ENCODE results near the gene MASP2. TPM values are rescaled to one million over a fixed set of nuclear protein-coding genes. Genes with fewer than 3 reads are reported as not detected.
A peak's percentile ranks its signal among the peaks of the same experiment; 100 is the strongest.

MASP2 gene
- polyA plus RNA-seq, 1 of the 3 experiments (the other 2 are of a cell fraction), result not detected

- Histone ChIP-seq H3K79me2 (ENCODE audit: insufficient read depth) (peaks cover 20% of the 10 kb centered on the region), H3K9me3 (no peaks in the 10 kb centered on the region), H3K4me2 (no peak overlapping the region), H3K4me3 (ENCODE audit: low read depth in 2 of 2, low read length in 1 of 2) (no peak overlapping the region), H3F3A (replicated peaks; ENCODE audit: insufficient read depth) (no peaks in the 10 kb centered on the region), H3K9me2 (no peaks in the 10 kb centered on the region), H3K27ac (ENCODE audit: low read depth in 2 of 2, low read length in 1 of 2) (0 out of 4 replicates have a peak overlapping the region, but pooled peaks of 1 of the 2 experiments have one; percentile 6), H3K4me1 (ENCODE audit: control insufficient read depth in 1 of 2, insufficient read depth in 2 of 2, low read depth in 1 of 2, low read length in 1 of 2) (peaks cover 0 to 26% of the 10 kb centered on the region in 2 experiments; a peak in 1 of 4 replicates), H3K36me3 (replicated peaks in 1 of 2; ENCODE audit: control insufficient read depth in 1 of 2, insufficient read depth in 2 of 2, low read length in 1 of 2) (peaks cover 0 to 17% of the 10 kb centered on the region in 2 experiments), H3K9ac (no peak overlapping the region), H4K20me1 (ENCODE audit: insufficient read depth) (peaks cover 4% of the 10 kb centered on the region; the same call in 1 of the 2 replicates), H3K27me3 (ENCODE audit: insufficient read depth) (no peaks in the 10 kb centered on the region), H2AFZ (ENCODE audit: low read depth) (no peak overlapping the region)
- no peak for DNase-seq
- ChIA-PET POLR2A (no interaction called here), CTCF (interaction anchor here (1.4 to 10.0 kb wide), 2 partner anchors 16 to 591 kb away, joined by 4 to 118 read pairs; no protein-coding TSS in a partner anchor)
- TF ChIP-seq YY1 (IDR thresholded peaks at IDR 0.05; ENCODE audit: low read depth), result no peak
- 100% methylated on average over 2 of the region's 22 CpGs for WGBS (ENCODE audit: low lambda C conversion rate)
Observed at GRCh38 chr1:11054666-11055065, 7.6 kb upstream of the MASP2 start.

DNA sequence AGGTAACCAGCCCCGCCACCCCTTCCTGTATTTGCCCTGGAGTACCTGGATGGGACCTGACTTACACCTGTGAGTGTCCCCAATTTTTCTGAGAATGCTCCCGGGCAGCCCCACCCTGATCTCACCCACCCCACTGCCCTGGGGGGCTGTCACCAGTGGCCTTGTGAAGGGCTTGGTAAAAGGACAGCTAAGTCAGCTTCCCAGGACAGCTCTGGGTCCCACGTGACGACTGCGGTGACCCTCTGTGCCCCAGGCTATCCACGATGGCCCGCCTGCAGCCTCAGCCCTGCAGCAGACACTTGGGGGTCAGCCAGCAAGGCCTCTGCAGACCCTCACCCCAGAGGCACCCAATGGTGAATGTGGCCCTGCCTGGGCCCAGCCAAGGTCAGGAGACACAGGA, 7.1 kb upstream of the MASP2 start:
- H3K9me2 ChIP-seq, result no peaks in the 10 kb centered on the region
- no peak overlapping the region for H2AFZ ChIP-seq (ENCODE audit: low read depth)
- peaks cover 15% of the 10 kb centered on the region for H3K79me2 ChIP-seq (ENCODE audit: insufficient read depth)
- no peak for TF ChIP-seq YY1 (IDR thresholded peaks at IDR 0.05; ENCODE audit: low read depth)
- no peak for TF ChIP-seq ELF1 (IDR thresholded peaks at IDR 0.05)
- TF ChIP-seq TAF1 (IDR thresholded peaks at IDR 0.05; ENCODE audit: borderline replicate concordance, low read depth, low read length), result no peak
- TF ChIP-seq EZH2phosphoT487 (IDR thresholded peaks at IDR 0.05; ENCODE audit: borderline replicate concordance, low read depth), result no peak
- no peak for TF ChIP-seq FOSL2 (IDR thresholded peaks at IDR 0.05; ENCODE audit: borderline replicate concordance, low read depth)
- TF ChIP-seq REST (IDR thresholded peaks at IDR 0.05; ENCODE audit: low read depth, low read length), result no peak
- no peak for TF ChIP-seq RCOR1 (IDR thresholded peaks at IDR 0.05; ENCODE audit: low read length)
- TF ChIP-seq FOXM1 (IDR thresholded peaks at IDR 0.05; ENCODE audit: low read depth), result no peak
- TF ChIP-seq USF1 (IDR thresholded peaks at IDR 0.05; ENCODE audit: borderline replicate concordance, low read depth), result no peak
- no peak for TF ChIP-seq FOXJ3 (CRISPR knock-in tag; IDR thresholded peaks at IDR 0.05)
- no peak for TF ChIP-seq TCF12 (IDR thresholded peaks at IDR 0.05)
- no peak for TF ChIP-seq CHD2 (IDR thresholded peaks at IDR 0.05; ENCODE audit: low read length, partially characterized antibody)
- TF ChIP-seq RFX5 (IDR thresholded peaks at IDR 0.05; ENCODE audit: low read length), result no peak
- TF ChIP-seq GABPA (IDR thresholded peaks at IDR 0.05; ENCODE audit: low read depth), result no peak
- no peak for TF ChIP-seq MAX (IDR thresholded peaks at IDR 0.05; ENCODE audit: low read depth)
- TF ChIP-seq CTCF (IDR thresholded peaks at IDR 0.05), result no peak
- TF ChIP-seq, protein P1, sequence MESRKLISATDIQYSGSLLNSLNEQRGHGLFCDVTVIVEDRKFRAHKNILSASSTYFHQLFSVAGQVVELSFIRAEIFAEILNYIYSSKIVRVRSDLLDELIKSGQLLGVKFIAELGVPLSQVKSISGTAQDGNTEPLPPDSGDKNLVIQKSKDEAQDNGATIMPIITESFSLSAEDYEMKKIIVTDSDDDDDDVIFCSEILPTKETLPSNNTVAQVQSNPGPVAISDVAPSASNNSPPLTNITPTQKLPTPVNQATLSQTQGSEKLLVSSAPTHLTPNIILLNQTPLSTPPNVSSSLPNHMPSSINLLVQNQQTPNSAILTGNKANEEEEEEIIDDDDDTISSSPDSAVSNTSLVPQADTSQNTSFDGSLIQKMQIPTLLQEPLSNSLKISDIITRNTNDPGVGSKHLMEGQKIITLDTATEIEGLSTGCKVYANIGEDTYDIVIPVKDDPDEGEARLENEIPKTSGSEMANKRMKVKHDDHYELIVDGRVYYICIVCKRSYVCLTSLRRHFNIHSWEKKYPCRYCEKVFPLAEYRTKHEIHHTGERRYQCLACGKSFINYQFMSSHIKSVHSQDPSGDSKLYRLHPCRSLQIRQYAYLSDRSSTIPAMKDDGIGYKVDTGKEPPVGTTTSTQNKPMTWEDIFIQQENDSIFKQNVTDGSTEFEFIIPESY (IDR thresholded peaks at IDR 0.05; ENCODE audit: borderline replicate concordance, low read depth), result no peak
- no peak for TF ChIP-seq MXI1 (IDR thresholded peaks at IDR 0.05; ENCODE audit: low read depth, low read length)
- POLR2A ChIA-PET, result no interaction called here
- H3K4me1 ChIP-seq (ENCODE audit: control insufficient read depth in 1 of 2, insufficient read depth in 2 of 2, low read depth in 1 of 2, low read length in 1 of 2), result peaks cover 0 to 25% of the 10 kb centered on the region in 2 experiments; a peak in 1 of 4 replicates
- peaks cover 0 to 17% of the 10 kb centered on the region in 2 experiments for H3K36me3 ChIP-seq (replicated peaks in 1 of 2; ENCODE audit: control insufficient read depth in 1 of 2, insufficient read depth in 2 of 2, low read length in 1 of 2)
- no peaks in the 10 kb centered on the region for H3K27me3 ChIP-seq (ENCODE audit: insufficient read depth)
- H3F3A ChIP-seq (replicated peaks; ENCODE audit: insufficient read depth), result no peaks in the 10 kb centered on the region
- H3K9ac ChIP-seq, result no peak overlapping the region
- DNase-seq, result no peak
- H4K20me1 ChIP-seq (ENCODE audit: insufficient read depth), result peaks cover 4% of the 10 kb centered on the region; the same call in 1 of the 2 replicates
- H3K9me3 ChIP-seq, result no peaks in the 10 kb centered on the region
- H3K4me3 ChIP-seq (ENCODE audit: low read depth in 2 of 2, low read length in 1 of 2), result no peak overlapping the region
- CTCF ChIA-PET, result interaction anchor here (1.4 to 10.0 kb wide), 2 partner anchors 16 to 591 kb away, joined by 4 to 118 read pairs; no protein-coding TSS in a partner anchor
- H3K4me2 ChIP-seq, result no peak overlapping the region
- WGBS (ENCODE audit: low lambda C conversion rate), result 75% methylated on average over 2 of the region's 7 CpGs
- peak overlapping the region in 1 of 2 experiments; percentile 6; a peak in 1 of 4 replicates for H3K27ac ChIP-seq (ENCODE audit: low read depth in 2 of 2, low read length in 1 of 2)

All from SK-N-SH (cell line).